ENCODE measurements around the gene PRDM2. TPM values are rescaled to one million over a fixed set of nuclear protein-coding genes. Genes with fewer than 3 reads are reported as not detected.

PRDM2 gene
- total RNA-seq, 1 donor from 2014 or later = 38.5 TPM

DNA sequence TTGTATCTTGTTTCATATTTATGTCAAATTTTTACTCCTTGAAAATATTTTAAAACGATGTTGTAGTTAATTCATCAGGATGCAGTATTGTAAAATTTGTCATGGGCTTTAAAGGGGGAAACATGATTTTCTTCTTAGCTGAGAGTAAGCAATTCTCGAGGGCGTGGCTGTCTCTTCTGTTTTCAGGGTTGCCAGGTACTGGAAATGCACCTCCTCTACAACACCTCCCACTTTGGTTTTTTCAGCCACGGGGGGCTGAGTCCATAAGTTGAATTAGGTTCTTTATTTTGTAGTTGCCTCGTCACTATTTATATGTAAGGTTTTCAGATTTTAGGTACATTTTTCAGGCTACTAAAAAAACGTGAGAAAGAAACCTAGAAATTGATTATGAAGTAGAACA, 64.0 kb downstream of the PRDM2 start:
- peak; percentile 25 for DNase-seq (ENCODE audit: low spot score)

DNA sequence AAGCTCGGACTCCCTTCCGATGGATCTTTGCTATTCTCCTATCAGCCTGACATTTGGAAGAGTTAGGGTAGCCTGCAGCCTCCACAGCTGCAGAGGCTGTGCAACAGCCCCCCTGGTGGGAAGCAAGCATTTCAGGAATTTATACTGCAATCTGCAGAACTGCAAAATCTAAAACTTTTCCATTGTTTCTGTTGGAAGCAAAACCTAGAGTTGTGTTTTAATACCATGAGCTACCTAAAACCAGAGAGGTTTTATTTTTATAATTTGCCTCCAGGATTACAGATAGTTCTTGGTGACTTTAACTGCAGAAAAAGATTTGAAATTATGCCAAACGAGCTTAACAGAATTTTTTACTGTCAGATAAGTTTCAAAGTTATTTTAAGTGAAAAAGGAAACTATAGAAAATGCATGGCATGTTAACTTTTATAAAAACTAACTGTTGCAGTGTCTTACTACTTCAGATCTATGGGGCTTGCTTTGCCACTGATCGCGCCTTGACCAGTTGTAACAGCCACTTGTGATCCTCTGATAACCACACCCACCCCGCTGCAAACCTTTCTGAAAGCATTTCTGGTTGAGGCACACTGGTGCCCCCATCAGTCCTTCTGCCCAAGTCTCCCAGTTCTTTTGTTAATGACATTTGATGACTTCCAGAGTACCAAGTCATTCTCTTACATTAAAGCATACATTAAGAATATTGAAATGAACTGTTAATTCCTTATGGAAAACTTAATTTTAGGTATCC, 64.8 kb downstream of the PRDM2 start:
- peak; percentile 66 for DNase-seq (ENCODE audit: low spot score)

GRCh38 chr1:13766592-13767564, 66.9 kb downstream of the PRDM2 start:
- peak; percentile 86 for DNase-seq (ENCODE audit: low spot score)

DNA sequence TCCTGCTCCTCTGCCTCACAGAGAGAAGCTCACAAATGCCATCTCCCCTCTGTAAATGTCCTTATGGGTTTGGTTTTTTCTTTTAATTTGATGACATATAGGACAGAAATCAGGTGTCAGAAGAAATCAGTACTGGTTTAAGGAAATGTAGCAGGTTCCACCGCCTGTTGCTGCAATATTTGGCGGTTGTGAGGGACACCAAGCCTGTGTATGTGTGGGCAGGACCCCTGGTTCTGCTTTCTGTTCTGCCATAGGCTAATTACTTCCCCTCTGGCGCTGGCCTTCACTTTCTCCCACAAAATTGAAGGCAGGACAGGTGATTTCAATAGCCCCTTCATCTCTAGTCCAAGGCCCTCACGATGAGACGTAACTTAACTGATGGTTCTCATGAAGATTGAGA, 69.2 kb downstream of the PRDM2 start:
- DNase-seq (ENCODE audit: low spot score) = no peak

- no peak for DNase-seq (ENCODE audit: low spot score)
Measured at GRCh38 chr1:13769830-13770229, 69.8 kb downstream of the PRDM2 start.

- no peak for DNase-seq (ENCODE audit: low spot score)
Measured at GRCh38 chr1:13770743-13771142, 70.8 kb downstream of the PRDM2 start.

DNA sequence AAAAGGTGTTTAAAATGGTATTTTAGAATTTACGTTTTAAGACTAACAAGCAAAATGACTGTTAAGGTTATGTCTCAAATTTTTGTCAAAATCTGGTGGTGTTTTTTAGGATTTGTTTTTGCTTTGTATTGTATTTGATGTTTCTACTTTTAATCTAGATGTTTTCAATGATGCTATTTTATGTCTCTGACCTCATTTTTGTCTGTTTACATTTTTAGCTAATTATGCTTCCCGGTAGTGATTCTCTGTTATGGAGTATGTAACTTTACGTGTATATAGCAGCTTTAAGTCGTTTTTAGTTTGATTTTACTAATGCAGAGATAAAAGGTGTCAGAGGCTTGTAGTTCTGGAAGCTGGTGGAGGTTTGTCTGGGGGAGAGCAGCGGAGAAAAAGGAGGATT, 71.8 kb downstream of the PRDM2 start:
- DNase-seq (ENCODE audit: low spot score) = no peak

- DNase-seq (ENCODE audit: low spot score) = no peak
Measured at GRCh38 chr1:13772271-13772670, 72.3 kb downstream of the PRDM2 start.

- no peak for DNase-seq (ENCODE audit: low spot score)
Measured at GRCh38 chr1:13774121-13774520, 74.1 kb downstream of the PRDM2 start.

DNA sequence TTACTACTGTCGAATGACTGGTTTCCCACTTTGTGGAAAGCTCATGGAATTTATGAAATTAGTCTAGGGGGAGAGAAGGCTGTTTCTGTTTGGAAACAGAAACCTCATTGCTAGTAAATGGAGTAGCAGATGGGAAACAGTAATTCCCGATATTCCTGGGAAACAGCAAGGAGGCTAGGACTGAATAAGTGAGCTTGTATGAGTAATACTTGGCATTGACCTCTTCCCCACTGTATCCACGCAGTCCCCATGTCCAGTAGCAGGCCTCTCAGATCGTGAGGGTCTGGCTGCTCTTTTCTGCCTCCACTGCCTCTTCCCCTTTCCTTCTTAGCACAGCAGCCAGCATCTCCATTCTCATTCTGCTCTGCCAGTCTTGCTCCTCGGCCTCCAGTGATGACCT, 75.5 kb downstream of the PRDM2 start:
- no peak for DNase-seq (ENCODE audit: low spot score)

DNA sequence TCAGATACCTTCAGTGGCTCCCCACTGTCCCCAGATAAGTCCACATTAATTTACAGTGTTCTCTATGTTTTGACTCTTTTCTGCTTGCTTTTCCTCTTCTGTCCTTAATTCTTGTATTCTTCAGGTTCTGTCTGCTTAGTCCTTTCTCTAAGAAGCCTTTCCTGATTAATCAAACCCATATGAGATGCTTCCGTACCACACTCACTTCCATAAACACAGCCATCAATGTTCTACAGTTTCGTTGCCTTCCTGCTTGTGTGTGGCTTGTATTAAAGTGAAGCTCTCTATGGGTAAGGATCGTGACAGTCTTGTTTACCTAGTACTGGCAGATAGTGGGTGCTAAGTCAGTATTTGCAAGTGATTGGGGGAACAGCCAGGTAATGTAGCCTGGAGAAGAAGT, 75.9 kb downstream of the PRDM2 start:
- no peak for DNase-seq (ENCODE audit: low spot score)

- DNase-seq (ENCODE audit: low spot score) = no peak
Measured at GRCh38 chr1:13778431-13778830, 78.4 kb downstream of the PRDM2 start.

DNA sequence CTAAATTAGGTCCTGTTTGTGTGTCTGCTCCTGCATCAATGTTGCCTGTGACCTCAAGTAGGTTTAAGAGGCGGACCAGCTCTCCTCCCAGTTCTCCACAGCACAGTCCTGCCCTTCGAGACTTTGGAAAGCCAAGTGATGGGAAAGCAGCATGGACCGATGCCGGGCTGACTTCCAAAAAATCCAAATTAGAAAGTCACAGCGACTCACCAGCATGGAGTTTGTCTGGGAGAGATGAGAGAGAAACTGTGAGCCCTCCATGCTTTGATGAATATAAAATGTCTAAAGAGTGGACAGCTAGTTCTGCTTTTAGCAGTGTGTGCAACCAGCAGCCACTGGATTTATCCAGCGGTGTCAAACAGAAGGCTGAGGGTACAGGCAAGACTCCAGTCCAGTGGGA, 79.9 kb downstream of the PRDM2 start:
- DNase-seq (ENCODE audit: low spot score) = no peak

DNA sequence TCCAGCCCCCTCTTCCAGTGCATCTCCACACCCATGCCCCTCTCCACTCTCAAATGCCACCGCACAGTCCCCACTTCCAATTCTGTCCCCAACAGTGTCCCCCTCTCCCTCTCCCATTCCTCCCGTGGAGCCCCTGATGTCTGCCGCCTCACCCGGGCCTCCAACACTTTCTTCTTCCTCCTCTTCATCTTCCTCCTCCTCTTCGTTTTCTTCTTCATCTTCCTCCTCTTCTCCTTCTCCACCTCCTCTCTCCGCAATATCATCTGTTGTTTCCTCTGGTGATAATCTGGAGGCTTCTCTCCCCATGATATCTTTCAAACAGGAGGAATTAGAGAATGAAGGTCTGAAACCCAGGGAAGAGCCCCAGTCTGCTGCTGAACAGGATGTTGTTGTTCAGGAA, 80.8 kb downstream of the PRDM2 start:
- DNase-seq (ENCODE audit: low spot score) = no peak

DNA sequence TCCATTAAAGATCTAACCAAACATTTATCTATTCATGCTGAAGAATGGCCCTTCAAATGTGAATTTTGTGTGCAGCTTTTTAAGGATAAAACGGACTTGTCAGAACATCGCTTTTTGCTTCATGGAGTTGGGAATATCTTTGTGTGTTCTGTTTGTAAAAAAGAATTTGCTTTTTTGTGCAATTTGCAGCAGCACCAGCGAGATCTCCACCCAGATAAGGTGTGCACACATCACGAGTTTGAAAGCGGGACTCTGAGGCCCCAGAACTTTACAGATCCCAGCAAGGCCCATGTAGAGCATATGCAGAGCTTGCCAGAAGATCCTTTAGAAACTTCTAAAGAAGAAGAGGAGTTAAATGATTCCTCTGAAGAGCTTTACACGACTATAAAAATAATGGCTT, 81.2 kb downstream of the PRDM2 start:
- peak; percentile 71 for DNase-seq (ENCODE audit: low spot score)

DNA sequence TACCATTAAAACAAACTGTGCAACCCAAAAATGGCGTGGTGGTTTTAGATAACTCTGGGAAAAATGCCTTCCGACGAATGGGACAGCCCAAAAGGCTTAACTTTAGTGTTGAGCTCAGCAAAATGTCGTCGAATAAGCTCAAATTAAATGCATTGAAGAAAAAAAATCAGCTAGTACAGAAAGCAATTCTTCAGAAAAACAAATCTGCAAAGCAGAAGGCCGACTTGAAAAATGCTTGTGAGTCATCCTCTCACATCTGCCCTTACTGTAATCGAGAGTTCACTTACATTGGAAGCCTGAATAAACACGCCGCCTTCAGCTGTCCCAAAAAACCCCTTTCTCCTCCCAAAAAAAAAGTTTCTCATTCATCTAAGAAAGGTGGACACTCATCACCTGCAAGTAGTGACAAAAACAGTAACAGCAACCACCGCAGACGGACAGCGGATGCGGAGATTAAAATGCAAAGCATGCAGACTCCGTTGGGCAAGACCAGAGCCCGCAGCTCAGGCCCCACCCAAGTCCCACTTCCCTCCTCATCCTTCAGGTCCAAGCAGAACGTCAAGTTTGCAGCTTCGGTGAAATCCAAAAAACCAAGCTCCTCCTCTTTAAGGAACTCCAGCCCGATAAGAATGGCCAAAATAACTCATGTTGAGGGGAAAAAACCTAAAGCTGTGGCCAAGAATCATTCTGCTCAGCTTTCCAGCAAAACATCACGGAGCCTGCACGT, 82.1 kb downstream of the PRDM2 start:
- peak; percentile 92 for DNase-seq (ENCODE audit: low spot score)

DNA sequence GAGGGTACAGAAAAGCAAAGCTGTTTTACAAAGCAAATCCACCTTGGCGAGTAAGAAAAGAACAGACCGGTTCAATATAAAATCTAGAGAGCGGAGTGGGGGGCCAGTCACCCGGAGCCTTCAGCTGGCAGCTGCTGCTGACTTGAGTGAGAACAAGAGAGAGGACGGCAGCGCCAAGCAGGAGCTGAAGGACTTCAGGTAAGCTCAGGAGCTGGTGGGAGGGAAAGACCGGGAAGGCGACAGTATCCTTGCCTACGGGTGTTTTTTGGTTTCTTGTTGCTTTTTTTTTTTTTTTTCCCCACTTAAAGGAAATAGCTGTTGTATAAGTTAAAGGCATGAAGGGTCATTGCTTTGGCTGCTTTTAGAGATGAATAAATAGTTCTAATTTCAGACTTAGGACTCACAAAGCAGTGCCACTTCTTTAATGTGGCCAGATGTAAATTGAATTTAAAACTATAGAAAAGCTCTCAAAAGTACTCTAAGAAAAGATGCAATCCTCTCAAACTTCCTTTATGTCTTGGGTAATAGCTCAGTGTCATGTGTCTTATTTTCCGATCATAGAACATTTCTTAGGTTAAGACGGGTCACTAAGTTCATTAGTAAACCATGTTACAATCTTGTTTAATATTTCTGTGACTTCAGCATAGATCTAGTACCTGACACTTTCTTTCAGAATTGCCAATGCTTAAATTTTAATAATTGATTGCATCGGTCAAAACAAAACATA, 82.8 kb downstream of the PRDM2 start:
- no peak for DNase-seq (ENCODE audit: low spot score)

- no peak for DNase-seq (ENCODE audit: low spot score)
Measured at GRCh38 chr1:13783551-13783950, 83.6 kb downstream of the PRDM2 start.

- DNase-seq (ENCODE audit: low spot score) = peak; percentile 18
Measured at GRCh38 chr1:13784971-13785370, 85.0 kb downstream of the PRDM2 start.

DNA sequence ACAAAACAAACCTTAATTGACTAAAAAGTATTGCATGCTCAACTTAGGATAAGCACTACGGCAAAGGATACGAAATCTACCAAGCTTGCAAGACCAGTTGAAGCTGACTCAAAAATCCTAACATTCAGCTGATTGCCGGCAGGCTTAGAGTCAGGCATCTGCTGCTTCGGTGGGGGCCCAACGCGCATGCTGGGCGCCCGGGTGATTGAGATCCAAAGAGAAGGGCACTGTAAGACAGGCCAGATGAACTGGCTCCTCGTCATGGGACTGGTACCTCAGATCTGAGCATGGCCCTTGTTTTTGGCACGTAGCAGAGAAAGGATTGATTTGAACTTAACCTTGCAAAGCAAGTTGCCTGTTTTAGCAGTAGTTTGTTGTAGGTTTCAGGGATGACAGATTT, 86.6 kb downstream of the PRDM2 start:
- no peak for DNase-seq (ENCODE audit: low spot score)

DNA sequence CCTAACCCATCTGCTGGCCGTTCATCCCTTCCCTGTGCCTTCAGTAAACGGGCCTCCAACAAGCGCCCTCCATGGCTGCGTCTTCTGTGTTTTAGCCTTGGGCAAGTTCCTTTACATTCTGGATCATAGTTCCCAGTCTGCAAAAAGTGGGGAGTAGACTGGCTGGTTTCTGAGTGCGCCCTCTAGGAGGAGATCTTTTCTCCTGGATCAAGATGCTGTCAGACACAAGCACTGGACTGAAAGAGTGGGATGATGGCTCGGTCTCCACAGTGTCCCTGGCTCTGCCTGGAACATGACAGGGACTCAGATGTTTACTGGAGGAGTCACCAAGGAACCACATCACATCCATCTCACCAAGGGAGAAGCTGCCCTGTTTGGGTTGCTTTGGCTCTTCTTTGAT, 88.8 kb downstream of the PRDM2 start:
- no peak for DNase-seq (ENCODE audit: low spot score)

All from umbilical cord (tissue), 2 donors.